Testis (tissue), 2 donors: Measurements from ENCODE around the gene SLC25A20.

Source experiments
- POLR2A ChIP-seq: fragments of 450-650 bp; IDR thresholded peaks from one replicate; pipeline ENCODE4 v1.6.1; 2017; ENCODE audit warnings: antibody characterized with exemption, mild to moderate bottlenecking, moderate library complexity
- TF ChIP-seq, protein P1 (sequence below), 3 experiments: fragments of 450-650 bp in 2 of 3; fragments of 200-600 bp in 1 of 3; sonication (generic) in 1 of 3; IDR thresholded peaks; one replicate each; pipeline ENCODE4 v1.5.1; 2016 to 2019; ENCODE audit warnings: antibody characterized with exemption in 3 of 3, mild to moderate bottlenecking in 2 of 3, moderate library complexity in 1 of 3

DNA sequence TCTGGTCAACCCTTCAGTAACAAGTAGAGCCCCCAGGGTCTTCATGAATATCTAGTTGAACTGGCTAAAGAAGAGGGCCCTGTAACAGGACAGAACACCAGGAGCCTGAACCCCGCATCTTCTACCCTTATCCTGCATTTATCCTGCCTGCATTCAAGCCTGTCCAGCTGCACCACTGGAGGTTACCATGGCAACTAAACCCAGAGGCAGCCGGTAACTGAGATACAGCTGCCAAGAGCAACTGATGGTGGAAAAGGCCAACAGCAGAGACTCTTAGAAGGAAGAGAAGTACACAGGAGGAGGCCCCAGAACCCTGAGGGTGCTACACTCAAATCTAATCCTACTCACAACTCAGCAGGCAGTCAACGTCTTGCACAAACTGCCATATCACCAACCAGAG is 47.3 kb downstream of the SLC25A20 start:
- TF ChIP-seq, protein P1, sequence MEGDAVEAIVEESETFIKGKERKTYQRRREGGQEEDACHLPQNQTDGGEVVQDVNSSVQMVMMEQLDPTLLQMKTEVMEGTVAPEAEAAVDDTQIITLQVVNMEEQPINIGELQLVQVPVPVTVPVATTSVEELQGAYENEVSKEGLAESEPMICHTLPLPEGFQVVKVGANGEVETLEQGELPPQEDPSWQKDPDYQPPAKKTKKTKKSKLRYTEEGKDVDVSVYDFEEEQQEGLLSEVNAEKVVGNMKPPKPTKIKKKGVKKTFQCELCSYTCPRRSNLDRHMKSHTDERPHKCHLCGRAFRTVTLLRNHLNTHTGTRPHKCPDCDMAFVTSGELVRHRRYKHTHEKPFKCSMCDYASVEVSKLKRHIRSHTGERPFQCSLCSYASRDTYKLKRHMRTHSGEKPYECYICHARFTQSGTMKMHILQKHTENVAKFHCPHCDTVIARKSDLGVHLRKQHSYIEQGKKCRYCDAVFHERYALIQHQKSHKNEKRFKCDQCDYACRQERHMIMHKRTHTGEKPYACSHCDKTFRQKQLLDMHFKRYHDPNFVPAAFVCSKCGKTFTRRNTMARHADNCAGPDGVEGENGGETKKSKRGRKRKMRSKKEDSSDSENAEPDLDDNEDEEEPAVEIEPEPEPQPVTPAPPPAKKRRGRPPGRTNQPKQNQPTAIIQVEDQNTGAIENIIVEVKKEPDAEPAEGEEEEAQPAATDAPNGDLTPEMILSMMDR (IDR thresholded peaks at IDR 0.05), result no peak
- no peak for TF ChIP-seq POLR2A
